Stimulated activated CD4-positive, alpha-beta T cell treated with anti-CD3 and anti-CD28 coated beads, Interleukin-12 subunit alpha, Interleukin-12 subunit beta, amount 100 ng/mL, for 4 hours (primary cell): ENCODE measurements around the gene LMBRD2.

Source experiments
- DNase-seq: peaks from one replicate; pipeline ENCODE4 v3.0.0-alpha.2; 2020

LMBRD2 gene

DNA sequence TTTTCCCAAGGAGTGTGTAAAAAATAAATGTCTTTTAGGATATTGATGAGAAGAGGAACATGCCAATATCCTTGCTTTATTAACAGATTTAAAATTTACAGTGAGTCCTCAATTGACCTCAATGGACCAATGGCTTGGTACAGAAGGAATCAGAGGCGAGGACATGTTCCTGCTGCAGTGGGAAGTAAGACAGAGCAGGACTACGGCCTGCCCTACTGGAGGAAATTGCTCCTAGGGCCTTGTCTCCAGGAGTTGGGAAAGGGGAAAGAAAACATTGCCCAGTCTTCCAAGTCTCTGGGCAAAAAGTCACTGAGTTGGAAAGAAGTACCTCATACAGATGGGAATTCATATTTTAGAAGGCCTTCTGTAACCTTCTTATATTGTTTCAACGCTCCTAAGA is 51.9 kb downstream of the LMBRD2 start:
- no peak for DNase-seq

DNA sequence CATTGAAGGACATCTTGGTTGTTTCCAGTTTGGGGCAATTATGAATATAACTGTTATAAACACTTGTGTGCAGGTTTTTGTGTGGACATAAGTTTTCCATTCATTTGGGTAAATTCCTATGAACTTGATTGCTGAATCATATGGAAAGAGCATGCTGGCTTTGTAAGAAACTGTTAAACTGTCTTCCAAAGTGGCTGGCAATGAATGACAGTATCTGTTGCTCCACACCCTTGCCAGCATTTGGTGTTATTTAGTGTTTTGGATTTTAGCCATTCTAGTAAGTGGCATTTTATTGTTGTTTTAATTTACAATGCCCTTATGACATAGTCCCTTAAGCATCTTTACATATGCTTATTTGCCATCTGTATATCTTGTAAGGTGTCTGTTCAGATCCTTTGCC is 55.2 kb downstream of the LMBRD2 start:
- DNase-seq, result no peak

DNA sequence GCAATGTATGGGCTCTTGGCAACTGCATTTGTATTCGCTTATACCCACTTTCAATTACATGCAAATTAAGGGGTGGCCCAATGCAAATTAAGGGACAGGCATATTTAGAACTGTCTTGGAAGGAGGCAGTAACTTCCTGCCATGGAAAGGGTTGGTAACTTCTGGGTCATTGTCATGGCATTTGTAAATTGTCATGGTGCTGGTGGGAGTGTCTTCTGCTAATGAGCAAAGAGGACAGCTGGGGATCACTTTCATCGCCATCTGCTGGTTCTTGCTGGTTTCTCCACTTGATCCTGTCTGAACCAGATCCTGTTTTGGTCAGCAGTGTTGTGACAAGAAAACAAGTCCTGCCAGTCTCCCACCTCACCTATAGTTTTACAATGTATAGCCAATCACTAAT is 61.7 kb downstream of the LMBRD2 start:
- DNase-seq, result no peak

DNA sequence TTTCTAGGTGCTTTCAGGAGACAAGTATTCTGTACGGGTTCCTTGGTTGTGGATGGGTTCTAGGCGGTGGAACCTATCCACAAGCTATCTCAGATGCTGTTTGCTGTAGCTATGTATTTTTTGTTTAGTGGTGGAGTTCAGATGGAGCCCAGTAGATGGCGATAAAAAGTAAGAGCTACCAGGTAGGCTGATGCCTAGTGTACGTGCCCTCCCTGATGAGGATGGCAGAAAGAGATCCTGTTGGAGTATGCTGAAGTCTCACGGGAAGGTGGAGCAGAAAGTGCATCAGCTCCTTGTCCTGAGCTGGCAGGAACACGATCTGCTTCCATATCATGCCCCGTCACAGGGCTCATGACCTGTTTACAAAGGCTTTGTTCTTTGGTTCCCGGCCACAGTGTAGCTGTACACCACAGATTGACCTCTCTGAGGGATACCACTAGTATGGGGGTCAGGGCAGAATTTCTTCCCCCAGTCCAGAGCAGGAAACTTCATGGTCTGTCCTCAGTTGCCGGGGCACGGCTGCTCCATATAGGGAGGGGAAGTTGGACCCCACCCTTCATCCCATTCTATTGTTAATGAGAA is 72.4 kb downstream of the LMBRD2 start:
- no peak for DNase-seq

GRCh38 chr5:36078430-36078829 is 73.3 kb downstream of the LMBRD2 start:
- DNase-seq, result no peak

- no peak for DNase-seq
These were observed 78.0 kb downstream of the LMBRD2 start for GRCh38 chr5:36073595-36074216.

- no peak for DNase-seq
These were observed 80.8 kb downstream of the LMBRD2 start for GRCh38 chr5:36070687-36071571.

GRCh38 chr5:36068751-36069281 is 82.9 kb downstream of the LMBRD2 start:
- no peak for DNase-seq

GRCh38 chr5:36066540-36067210 is 85.0 kb downstream of the LMBRD2 start, which contains the start of gene UGT3A2:
TSS of gene UGT3A2 (minus strand) at chr5:36066882. CDS start at chr5:36066789, 93 bp downstream.
- no peak for DNase-seq

DNA sequence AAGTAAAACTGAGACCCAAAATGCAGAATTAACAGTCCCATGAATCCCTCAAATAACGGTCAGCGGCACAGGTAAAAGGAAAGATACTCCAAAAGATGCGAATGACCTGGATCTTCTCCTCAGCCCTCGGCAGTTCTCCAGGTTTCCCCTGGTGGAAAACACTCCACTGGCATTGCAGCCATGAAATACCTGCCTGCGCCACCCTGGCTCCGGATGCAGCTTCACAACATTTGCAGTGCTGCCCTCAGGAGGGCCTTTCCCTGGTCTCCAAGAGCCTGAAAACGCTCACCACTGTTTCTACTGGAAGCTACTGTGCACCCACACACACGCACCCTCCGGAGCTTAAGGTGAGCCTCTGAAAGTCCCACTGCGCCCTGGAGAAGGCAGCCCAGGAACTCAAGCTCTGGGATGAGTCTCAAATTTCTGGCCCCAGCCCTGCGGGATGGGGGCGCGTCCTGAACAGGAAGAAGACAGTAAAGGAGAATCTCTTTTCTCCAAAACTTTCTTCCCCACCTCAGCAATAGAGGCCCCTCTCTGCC is 85.6 kb downstream of the LMBRD2 start:
- no peak for DNase-seq

GRCh38 chr5:36060420-36060887 is 91.2 kb downstream of the LMBRD2 start:
- DNase-seq, result no peak

- no peak for DNase-seq
These were observed 91.9 kb downstream of the LMBRD2 start for GRCh38 chr5:36059571-36060419.

GRCh38 chr5:36058776-36059175 is 92.9 kb downstream of the LMBRD2 start:
- no peak for DNase-seq

- DNase-seq, result no peak
These were observed 94.3 kb downstream of the LMBRD2 start for GRCh38 chr5:36057386-36057785.

DNA sequence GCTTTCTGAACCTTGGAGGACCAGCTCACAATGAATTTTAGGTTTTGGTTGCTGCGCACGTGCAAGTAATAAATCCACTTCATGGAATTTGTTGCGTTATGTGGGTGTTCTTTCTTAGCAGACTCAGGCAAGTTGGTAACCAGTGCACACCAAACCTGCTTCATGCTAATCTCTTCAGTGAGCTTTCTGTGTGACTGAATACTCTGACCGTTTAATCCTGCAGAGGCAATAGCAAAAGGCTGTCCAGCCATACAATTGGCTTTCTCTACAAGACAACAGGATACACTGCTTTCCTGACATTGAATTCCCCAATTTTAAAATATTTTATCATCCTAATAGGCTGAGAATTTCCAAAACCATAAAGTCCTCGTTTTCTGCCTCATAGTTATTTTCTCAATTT is 95.3 kb downstream of the LMBRD2 start:
- no peak for DNase-seq

- DNase-seq, result no peak
These were observed 95.7 kb downstream of the LMBRD2 start for GRCh38 chr5:36055984-36056383.

GRCh38 chr5:36054647-36055046 is 97.0 kb downstream of the LMBRD2 start:
- no peak for DNase-seq

GRCh38 chr5:36052538-36052937 is 99.1 kb downstream of the LMBRD2 start:
- no peak for DNase-seq

DNA sequence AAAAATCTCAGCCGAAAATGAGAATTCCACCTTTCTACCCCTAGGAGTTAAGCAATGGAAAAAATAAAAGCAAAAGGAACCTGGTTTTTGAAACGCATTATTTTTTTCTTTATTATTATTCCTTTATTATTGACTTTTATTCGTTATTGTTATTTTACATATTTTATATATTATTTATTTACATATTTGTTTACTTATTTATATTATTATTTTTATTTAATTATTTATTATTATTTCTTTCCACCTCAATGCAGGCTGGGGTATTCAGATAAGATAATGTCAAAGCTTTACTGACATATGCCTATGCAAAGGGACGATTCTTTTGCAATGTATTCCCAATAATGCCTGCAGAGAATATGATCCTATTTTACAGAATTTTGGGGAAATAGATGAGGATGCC is 101.7 kb downstream of the LMBRD2 start:
- no peak for DNase-seq
